MM.1S (cell line): ENCODE results near the gene ACTR6.
"Not testable (repeated sequence)": the region's sequence is repeated elsewhere in the genome, so short reads cannot be mapped to it uniquely, and the experiment has no call there.

Experiments
- DNase-seq: peaks from one replicate; pipeline ENCODE4 v3.0.0-alpha.2; 2015
- H2AFZ ChIP-seq: fragments of 300-600 bp; sonication (generic); 2 replicates; pipeline ENCODE4 v1.6.0; 2016; ENCODE audit warnings: antibody characterized with exemption, low read length
- H3F3A ChIP-seq: fragments of 300-600 bp; sonication (generic); 2 replicates; pipeline ENCODE4 v1.6.1; 2016; ENCODE audit warnings: mild to moderate bottlenecking, antibody characterized with exemption, low read length, moderate library complexity, mixed read lengths; ENCODE audit not compliant: insufficient read depth
- H3K27ac ChIP-seq: fragments of 300-600 bp; sonication (generic); 2 replicates; pipeline ENCODE4 v1.5.1; 2016; ENCODE audit warnings: mild to moderate bottlenecking, low read length
- H3K27me3 ChIP-seq: fragments of 300-600 bp; sonication (generic); replicated peaks from 2 replicates; pipeline ENCODE4 v1.6.0; 2016; ENCODE audit warnings: low read length; ENCODE audit not compliant: insufficient read depth
- H3K36me3 ChIP-seq: fragments of 300-600 bp; sonication (generic); replicated peaks from 2 replicates; pipeline ENCODE4 v1.6.1; 2016; ENCODE audit warnings: mild to moderate bottlenecking, low read length, mixed read lengths; ENCODE audit not compliant: insufficient read depth
- H3K4me1 ChIP-seq: fragments of 300-600 bp; sonication (generic); 2 replicates; pipeline ENCODE4 v1.6.1; 2016; ENCODE audit warnings: low read length, mixed read lengths
- H3K4me2 ChIP-seq: fragments of 300-600 bp; sonication (generic); 2 replicates; pipeline ENCODE4 v1.6.0; 2016; ENCODE audit warnings: low read depth, low read length
- H3K4me3 ChIP-seq: fragments of 300-600 bp; sonication (generic); 2 replicates; pipeline ENCODE4 v1.5.1; 2016; ENCODE audit warnings: low read length, mixed read lengths
- H3K79me2 ChIP-seq: fragments of 300-600 bp; sonication (generic); 2 replicates; pipeline ENCODE4 v1.6.1; 2016; ENCODE audit warnings: mixed run types, low read length, mixed read lengths
- H3K9ac ChIP-seq: fragments of 300-600 bp; sonication (generic); 2 replicates; pipeline ENCODE4 v1.6.1; 2016; ENCODE audit warnings: low read length, mixed read lengths
- H3K9me2 ChIP-seq: fragments of 300-600 bp; sonication (generic); replicated peaks from 2 replicates; pipeline ENCODE4 v1.6.1; 2016; ENCODE audit warnings: mild to moderate bottlenecking, low read length, mixed read lengths; ENCODE audit not compliant: insufficient read depth
- H3K9me3 ChIP-seq: fragments of 300-600 bp; sonication (generic); replicated peaks from 2 replicates; pipeline ENCODE4 v1.6.1; 2016; ENCODE audit warnings: mild to moderate bottlenecking, low read length, mixed read lengths; ENCODE audit not compliant: insufficient read depth
- H4K20me1 ChIP-seq: fragments of 300-600 bp; sonication (generic); 2 replicates; pipeline ENCODE4 v1.6.1; 2016; ENCODE audit warnings: mild to moderate bottlenecking, low read length, moderate library complexity, mixed read lengths; ENCODE audit not compliant: insufficient read depth
- CTCF ChIP-seq: fragments of 300-600 bp; sonication (generic); IDR thresholded peaks from 2 replicates; pipeline ENCODE4 v1.5.1; 2016; ENCODE audit warnings: antibody characterized with exemption, low read length, mixed read lengths
- EZH2 ChIP-seq: fragments of 300-600 bp; sonication (generic); optimal IDR thresholded peaks from 2 replicates; pipeline ENCODE3; 2017; ENCODE audit warnings: low read depth, mild to moderate bottlenecking, antibody characterized with exemption, low read length, mixed read lengths
- EZH2phosphoT487 ChIP-seq: fragments of 300-600 bp; sonication (generic); IDR thresholded peaks from 2 replicates; pipeline ENCODE4 v1.6.1; 2018; ENCODE audit warnings: antibody characterized with exemption, low read length

Gene ACTR6

DNA sequence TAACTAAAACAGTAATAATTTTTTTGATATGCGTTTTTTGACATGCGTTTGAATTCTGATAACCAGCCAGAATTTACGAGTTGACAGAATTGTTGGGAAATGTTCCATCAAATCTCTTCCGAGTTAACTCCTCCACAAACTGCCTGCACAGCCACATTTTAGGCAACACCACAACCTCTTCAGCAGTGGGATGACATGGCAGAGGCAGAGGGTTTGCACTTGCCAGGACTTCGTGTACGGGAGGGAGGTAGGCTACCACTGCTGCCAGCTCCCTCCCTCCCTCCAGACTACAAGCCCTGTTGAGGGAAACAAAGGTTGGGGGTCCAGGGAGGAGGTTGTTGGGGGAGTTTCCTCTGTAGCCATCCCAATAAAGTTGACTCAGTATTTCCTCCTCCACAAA lies 14.5 kb upstream of the ACTR6 start:
- Histone ChIP-seq H3K79me2 (no peaks in the 10 kb centered on the region), H3K4me3 (no peak overlapping the region), H4K20me1 (no peaks in the 10 kb centered on the region), H3K36me3 (no peaks in the 10 kb centered on the region), H3K27me3 (no peaks in the 10 kb centered on the region), H3K9ac (no peak overlapping the region), H3K9me3 (no peaks in the 10 kb centered on the region), H3K4me1 (peaks cover 9% of the 10 kb centered on the region), H3K9me2 (no peaks in the 10 kb centered on the region), H3F3A (0 out of 2 replicates have a peak, but pooled peaks cover 10% of the 10 kb centered on the region), H3K4me2 (peak overlapping the region; percentile 24; the same call in 1 of the 2 replicates), H3K27ac (no peak overlapping the region), H2AFZ (no peak overlapping the region)
- TF ChIP-seq EZH2phosphoT487 (no peak), EZH2 (no peak), CTCF (no peak)
- DNase-seq: no peak

DNA sequence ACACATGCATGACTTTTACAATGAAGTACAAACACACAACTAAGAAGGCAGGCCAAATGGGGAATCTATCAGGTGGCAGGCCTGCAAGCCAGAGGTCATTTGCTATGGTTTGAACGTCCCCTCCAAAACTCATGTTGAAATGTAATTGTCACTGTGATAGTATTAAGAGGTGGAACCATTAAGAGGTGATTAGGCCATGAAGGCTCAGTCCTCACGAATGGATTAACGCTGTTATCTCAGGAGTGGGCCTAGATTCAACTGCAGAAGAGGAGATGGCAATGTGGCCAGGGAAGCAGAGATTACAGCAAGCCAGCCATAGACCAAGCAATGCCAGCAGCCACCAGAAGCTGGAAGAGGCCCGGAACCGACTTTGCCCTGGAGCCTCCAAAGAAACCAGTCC lies 13.5 kb upstream of the ACTR6 start:
- Histone ChIP-seq H3K9me3 (no peaks in the 10 kb centered on the region), H3K27ac (no peak overlapping the region), H3K9ac (no peak overlapping the region), H3K79me2 (no peaks in the 10 kb centered on the region), H3F3A (0 out of 2 replicates have a peak, but pooled peaks cover 10% of the 10 kb centered on the region), H2AFZ (no peak overlapping the region), H3K27me3 (no peaks in the 10 kb centered on the region), H3K4me2 (no peak overlapping the region), H4K20me1 (no peaks in the 10 kb centered on the region), H3K4me1 (peaks cover 9% of the 10 kb centered on the region), H3K9me2 (no peaks in the 10 kb centered on the region), H3K4me3 (no peak overlapping the region), H3K36me3 (no peaks in the 10 kb centered on the region)
- DNase-seq: no peak
- no peak for TF ChIP-seq EZH2
- no peak for TF ChIP-seq CTCF
- TF ChIP-seq EZH2phosphoT487: no peak

- Histone ChIP-seq H3K9me3 (no peaks in the 10 kb centered on the region), H3K4me2 (no peak overlapping the region), H3F3A (0 out of 2 replicates have a peak, but pooled peaks cover 10% of the 10 kb centered on the region), H3K36me3 (no peaks in the 10 kb centered on the region), H4K20me1 (no peaks in the 10 kb centered on the region), H3K27me3 (no peaks in the 10 kb centered on the region), H3K4me1 (peaks cover 9% of the 10 kb centered on the region), H3K27ac (no peak overlapping the region), H3K9ac (no peak overlapping the region), H2AFZ (no peak overlapping the region), H3K4me3 (no peak overlapping the region), H3K79me2 (no peaks in the 10 kb centered on the region), H3K9me2 (no peaks in the 10 kb centered on the region)
- no peak for DNase-seq
- no peak for TF ChIP-seq CTCF
- no peak for TF ChIP-seq EZH2phosphoT487
- no peak for TF ChIP-seq EZH2
Observed at GRCh38 chr12:100187857-100188519, 12.6 kb upstream of the ACTR6 start.

DNA sequence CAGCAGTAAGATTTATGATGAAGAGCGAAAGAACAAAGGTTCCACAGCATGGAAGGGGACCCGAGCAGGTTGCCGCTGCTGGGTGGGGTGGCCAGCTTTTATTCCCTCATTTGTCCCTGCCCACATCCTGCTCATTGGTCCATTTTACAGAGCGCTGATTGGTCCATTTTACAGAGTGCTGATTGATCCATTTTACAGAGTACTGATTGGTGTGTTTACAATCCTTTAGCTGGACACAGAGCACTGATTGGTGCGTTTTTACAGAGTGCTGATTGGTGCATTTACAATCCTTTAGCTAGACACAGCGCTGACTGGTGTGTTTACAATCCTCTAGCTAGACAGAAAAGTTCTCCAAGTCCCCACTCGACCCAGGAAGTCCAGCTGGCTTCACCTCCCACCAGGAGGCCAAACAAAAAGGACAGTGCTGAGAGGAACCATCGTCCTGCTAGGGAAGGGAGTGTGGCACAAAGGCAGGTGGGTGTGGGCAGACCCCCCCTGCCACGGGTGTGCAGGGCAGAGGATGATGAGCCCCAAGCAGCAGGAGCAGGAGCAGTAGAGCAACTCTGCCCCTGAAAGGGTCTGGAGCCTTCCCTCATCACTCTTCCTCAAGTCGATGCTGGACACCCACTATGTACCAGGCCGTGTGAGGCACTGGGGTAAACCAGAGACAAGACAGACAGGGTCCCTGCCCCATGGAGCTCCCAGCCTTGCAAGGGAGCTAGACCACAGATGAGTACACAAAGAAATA lies 11.6 kb upstream of the ACTR6 start:
- H3F3A ChIP-seq, H2AFZ ChIP-seq, H3K27me3 ChIP-seq, H3K79me2 ChIP-seq, H3K9me3 ChIP-seq, DNase-seq, H3K4me2 ChIP-seq, H3K9me2 ChIP-seq, H3K9ac ChIP-seq, H3K4me1 ChIP-seq, H4K20me1 ChIP-seq, H3K27ac ChIP-seq, H3K4me3 ChIP-seq, H3K36me3 ChIP-seq: not testable (repeated sequence)
